Lower lobe of right lung (tissue), 2 donors: Measurements from ENCODE around the gene RMDN3. TPM values are rescaled to one million over a fixed set of nuclear protein-coding genes. Genes with fewer than 3 reads are reported as not detected.

Experiments
- ATAC-seq, 2 donors: fragments of 200-7000 bp; cut with Tn5 transposase; one replicate each; pipeline ENCODE4 v1.9.1; 2020 to 2022; ENCODE audit warnings: mild to moderate bottlenecking in 2 of 2, moderate library complexity in 2 of 2
- DNase-seq: peaks from one replicate; pipeline ENCODE4 v3.0.0-alpha.2; 2020
- H3K27ac ChIP-seq: fragments of 200-600 bp; one replicate; pipeline ENCODE4 v1.8.0; 2022
- H3K27me3 ChIP-seq: fragments of 200-600 bp; one replicate; pipeline ENCODE4 v1.8.0; 2022; ENCODE audit warnings: low read depth
- H3K36me3 ChIP-seq: fragments of 200-600 bp; one replicate; pipeline ENCODE4 v1.8.0; 2022; ENCODE audit warnings: mild to moderate bottlenecking
- H3K4me1 ChIP-seq: fragments of 200-600 bp; one replicate; pipeline ENCODE4 v1.8.0; 2022
- H3K4me3 ChIP-seq: fragments of 200-600 bp; one replicate; pipeline ENCODE4 v1.8.0; 2022; ENCODE audit warnings: mild to moderate bottlenecking
- H3K9me3 ChIP-seq: fragments of 200-600 bp; one replicate; pipeline ENCODE4 v1.8.0; 2022
- intact Hi-C: fragments of 100-400 bp; cut with DNase I; formaldehyde crosslinking; loops from one replicate; pipeline ENCODE4 v1.11.0; 2022
- long read RNA-seq: library from polyadenylated mRNA; unstranded; transcript quantifications from one replicate; pipeline ENCODE4 v2.0.0, GENCODE V29; 2021
- total RNA-seq: library from RNA; stranded (reverse); fragmentation: NEBNext Ultra II Directional; extraction: Animal tissue kit (Norgen Biotek cat#: 25700); gene quantifications from one replicate; pipeline ENCODE4 v1.2.1, GENCODE V29; 2021
- TF ChIP-seq, protein P1 (sequence below): fragments of 200-600 bp; IDR thresholded peaks from one replicate; pipeline ENCODE4 v1.8.0; 2022; ENCODE audit warnings: antibody characterized with exemption, mild to moderate bottlenecking
- donor health status: DM: no; HTN: yes; CAD: no; lungs with severe emphysema.

Gene RMDN3, protein sequence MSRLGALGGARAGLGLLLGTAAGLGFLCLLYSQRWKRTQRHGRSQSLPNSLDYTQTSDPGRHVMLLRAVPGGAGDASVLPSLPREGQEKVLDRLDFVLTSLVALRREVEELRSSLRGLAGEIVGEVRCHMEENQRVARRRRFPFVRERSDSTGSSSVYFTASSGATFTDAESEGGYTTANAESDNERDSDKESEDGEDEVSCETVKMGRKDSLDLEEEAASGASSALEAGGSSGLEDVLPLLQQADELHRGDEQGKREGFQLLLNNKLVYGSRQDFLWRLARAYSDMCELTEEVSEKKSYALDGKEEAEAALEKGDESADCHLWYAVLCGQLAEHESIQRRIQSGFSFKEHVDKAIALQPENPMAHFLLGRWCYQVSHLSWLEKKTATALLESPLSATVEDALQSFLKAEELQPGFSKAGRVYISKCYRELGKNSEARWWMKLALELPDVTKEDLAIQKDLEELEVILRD
- total RNA-seq = 101 TPM
- long read RNA-seq, transcript RMDN3-201 (12 exons, 3,138 nt) = minor isoform, 5 of 257 reads
- long read RNA-seq, transcript RMDN3-202 (13 exons, 2,251 nt) = major isoform, 161 of 257 reads
- long read RNA-seq, partial matches to known transcripts = 24 of 257 reads
- long read RNA-seq, other reads (novel, unspliced or antisense) = 67 of 257 reads

DNA sequence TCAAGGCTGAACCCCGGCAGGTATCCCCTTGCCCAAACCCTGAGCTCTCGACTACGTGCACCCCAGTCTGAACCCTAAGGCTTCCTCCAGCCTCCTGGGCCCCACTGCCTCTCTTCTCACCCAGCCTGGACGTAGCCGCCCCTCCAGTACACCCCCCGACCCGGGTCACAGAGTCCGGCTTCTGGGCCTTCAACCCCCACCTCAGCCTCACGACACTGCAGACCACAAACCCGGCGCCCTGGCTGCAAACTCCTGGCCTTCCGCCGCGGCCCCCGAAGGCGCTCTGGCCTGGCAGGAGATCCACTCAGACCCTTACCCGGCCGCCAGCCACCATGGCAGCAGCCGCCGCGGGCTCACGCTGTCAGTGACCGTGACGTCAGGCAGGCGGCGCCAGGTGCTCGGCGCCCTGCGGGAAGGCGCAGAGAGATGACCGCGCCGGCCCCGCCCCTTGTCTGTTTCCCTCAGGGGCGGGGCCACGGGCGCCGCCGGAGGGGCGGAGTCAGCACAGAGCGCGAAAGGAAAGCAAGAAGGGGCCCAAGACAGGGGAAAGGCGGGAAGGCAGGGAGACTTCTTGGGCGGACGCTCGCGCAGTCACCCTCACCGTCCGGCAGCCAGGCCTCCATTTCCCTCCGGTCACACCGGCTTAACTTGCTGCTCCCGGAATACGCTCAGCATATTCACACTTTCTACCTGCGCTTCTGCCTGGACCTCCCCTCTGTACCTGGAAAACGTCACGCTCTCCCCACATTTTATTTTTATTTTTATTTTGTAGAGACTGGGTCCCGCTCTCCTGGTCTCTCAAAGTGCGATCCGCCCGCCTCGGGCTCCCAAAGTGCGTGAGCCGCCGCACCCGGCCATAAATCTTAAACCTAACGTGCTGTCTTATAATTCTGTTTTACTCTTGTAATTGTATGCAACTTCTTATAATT lies at the start of gene RMDN3:
Gene RMDN3, minus strand, starts transcription at position 372 of the 929 bp plus-strand sequence. CDS start 471 bp downstream, outside the sequence.
- ATAC-seq (peak; percentile 99), DNase-seq (peak; percentile 96)
- Histone ChIP-seq H3K27me3 (no peaks in the 10 kb centered on the region), H3K36me3 (peaks cover 28% of the 10 kb centered on the region), H3K9me3 (no peaks in the 10 kb centered on the region), H3K27ac (peak within 1 kb of the TSS; percentile 90), H3K4me1 (peaks cover 19% of the 10 kb centered on the region), H3K4me3 (peak within 1 kb of the TSS; percentile 95)
- TF ChIP-seq, protein P1, sequence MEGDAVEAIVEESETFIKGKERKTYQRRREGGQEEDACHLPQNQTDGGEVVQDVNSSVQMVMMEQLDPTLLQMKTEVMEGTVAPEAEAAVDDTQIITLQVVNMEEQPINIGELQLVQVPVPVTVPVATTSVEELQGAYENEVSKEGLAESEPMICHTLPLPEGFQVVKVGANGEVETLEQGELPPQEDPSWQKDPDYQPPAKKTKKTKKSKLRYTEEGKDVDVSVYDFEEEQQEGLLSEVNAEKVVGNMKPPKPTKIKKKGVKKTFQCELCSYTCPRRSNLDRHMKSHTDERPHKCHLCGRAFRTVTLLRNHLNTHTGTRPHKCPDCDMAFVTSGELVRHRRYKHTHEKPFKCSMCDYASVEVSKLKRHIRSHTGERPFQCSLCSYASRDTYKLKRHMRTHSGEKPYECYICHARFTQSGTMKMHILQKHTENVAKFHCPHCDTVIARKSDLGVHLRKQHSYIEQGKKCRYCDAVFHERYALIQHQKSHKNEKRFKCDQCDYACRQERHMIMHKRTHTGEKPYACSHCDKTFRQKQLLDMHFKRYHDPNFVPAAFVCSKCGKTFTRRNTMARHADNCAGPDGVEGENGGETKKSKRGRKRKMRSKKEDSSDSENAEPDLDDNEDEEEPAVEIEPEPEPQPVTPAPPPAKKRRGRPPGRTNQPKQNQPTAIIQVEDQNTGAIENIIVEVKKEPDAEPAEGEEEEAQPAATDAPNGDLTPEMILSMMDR = no peak
- intact Hi-C loops = no loop called here

DNA sequence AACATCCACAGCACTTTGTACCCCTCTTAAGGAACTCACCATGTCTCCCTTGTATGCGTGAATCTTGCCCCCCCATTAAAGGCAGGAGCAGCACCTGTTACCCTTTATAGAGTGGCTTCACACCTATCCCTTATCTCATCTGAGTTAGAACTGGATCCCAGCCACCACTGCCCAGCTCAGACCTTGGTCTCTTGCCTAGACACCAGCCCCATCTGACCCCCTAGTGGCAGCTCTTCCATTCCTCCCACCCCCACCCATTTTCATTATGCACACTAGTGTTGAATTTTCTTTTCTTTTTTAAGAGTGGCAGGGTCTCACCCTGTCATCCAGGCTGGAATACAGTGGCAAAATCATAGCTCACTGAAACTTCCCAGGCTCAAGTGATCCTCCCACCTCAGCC lies 48.6 kb upstream of the RMDN3 start:
- Histone ChIP-seq H3K9me3 (no peaks in the 10 kb centered on the region), H3K27me3 (no peaks in the 10 kb centered on the region), H3K4me1 (peaks cover 26% of the 10 kb centered on the region), H3K36me3 (peaks cover 9% of the 10 kb centered on the region), H3K4me3 (no peak overlapping the region), H3K27ac (no peak overlapping the region)
- no peak for DNase-seq
- TF ChIP-seq, protein P1 = no peak
- ATAC-seq = no peak
- intact Hi-C loops = no loop called here

DNA sequence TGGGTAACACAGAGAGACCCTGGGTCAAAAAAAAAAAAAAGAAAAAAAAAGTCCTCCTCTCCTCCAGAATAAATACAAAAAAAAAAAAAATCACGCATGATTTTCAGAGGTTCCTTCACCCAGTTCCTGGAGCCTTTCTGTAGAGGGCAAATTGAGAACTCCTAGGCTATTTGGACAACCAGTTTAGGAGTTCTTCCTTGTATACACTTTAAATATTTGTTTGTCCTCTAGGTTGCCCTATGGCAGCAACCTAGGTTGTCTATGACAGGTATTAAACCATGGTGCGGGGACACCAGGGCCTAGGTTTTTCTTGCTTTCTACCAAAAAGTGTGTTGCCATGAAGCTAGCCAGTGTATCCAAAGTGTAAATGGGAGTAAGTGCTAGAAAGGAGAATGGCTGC lies 48.0 kb upstream of the RMDN3 start:
- Histone ChIP-seq H3K27me3 (no peaks in the 10 kb centered on the region), H3K27ac (no peak overlapping the region), H3K4me3 (no peak overlapping the region), H3K4me1 (peaks cover 24% of the 10 kb centered on the region), H3K9me3 (no peaks in the 10 kb centered on the region), H3K36me3 (peaks cover 15% of the 10 kb centered on the region)
- TF ChIP-seq, protein P1 = no peak
- DNase-seq (no peak), ATAC-seq (no peak)
- intact Hi-C loops = no loop called here

DNA sequence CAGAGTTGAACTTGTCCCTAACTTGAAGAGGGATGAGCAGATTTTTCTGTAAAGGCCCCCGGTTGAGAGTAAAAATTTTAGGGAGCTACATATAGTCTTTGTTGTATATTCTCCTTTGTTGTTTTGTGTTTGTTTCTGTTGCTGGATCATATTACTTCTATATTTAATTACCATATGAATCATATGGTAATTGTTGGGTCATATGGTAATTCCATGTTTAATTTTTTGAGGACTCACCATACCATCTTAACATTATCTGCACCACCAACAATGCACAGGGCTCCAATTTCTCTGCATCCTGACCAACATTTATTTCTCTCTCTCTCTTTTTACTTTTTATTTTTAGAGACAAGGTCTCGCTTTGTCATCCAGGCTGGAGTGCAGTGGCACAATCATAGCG lies 44.5 kb upstream of the RMDN3 start:
- ATAC-seq (no peak), DNase-seq (no peak)
- intact Hi-C loops = no loop called here
- peaks cover 18% of the 10 kb centered on the region for H3K36me3 ChIP-seq
- H3K9me3 ChIP-seq = no peaks in the 10 kb centered on the region
- TF ChIP-seq, protein P1 = no peak
- no peaks in the 10 kb centered on the region for H3K27me3 ChIP-seq
- H3K27ac ChIP-seq = no peak overlapping the region
- no peak overlapping the region for H3K4me3 ChIP-seq
- peaks cover 22% of the 10 kb centered on the region for H3K4me1 ChIP-seq

DNA sequence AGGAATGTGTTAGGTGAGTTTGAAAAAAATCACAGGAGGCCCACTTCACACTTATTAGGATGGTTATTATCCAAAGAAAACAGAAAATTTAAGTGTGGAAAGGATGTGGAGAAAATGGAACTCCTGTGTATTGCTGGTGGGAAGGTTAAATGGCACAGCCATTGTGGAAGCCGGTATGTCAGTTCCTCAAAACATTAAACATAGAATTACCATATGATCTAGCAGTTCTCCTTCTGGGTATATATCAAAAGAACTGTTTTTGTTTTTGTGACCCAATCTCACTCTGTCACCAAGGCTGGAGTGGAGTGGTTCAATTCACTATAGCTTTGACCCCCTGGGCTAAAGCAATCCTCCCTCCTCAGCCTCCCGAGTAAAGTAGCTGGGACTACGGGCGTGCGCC lies 41.5 kb upstream of the RMDN3 start:
- no peak for DNase-seq
- ATAC-seq = no peak
- intact Hi-C loops = no loop called here
- Histone ChIP-seq H3K4me3 (no peak overlapping the region), H3K27ac (no peak overlapping the region), H3K36me3 (peaks cover 20% of the 10 kb centered on the region), H3K27me3 (no peaks in the 10 kb centered on the region), H3K9me3 (no peaks in the 10 kb centered on the region), H3K4me1 (peaks cover 27% of the 10 kb centered on the region)
- TF ChIP-seq, protein P1 = no peak
